H9 (cell line): ENCODE results near the gene JPH2. TPM values are rescaled to one million over a fixed set of nuclear protein-coding genes. Genes with fewer than 3 reads are reported as not detected.

Experiments
- DNase-seq: peaks from one replicate; pipeline ENCODE4 v3.0.0-alpha.2; 2017
- H2AFZ ChIP-seq: one replicate; pipeline ENCODE4 v1.6.1; 2013; ENCODE audit warnings: mild to moderate bottlenecking, low read length, control low read depth, moderate library complexity
- H2AK5ac ChIP-seq: 2 replicates; pipeline ENCODE4 v1.6.1; 2013; ENCODE audit warnings: low read length, control low read depth, mixed read lengths; ENCODE audit not compliant: insufficient read length
- H2BK120ac ChIP-seq: one replicate; pipeline ENCODE4 v1.6.1; 2013; ENCODE audit warnings: low read depth, mild to moderate bottlenecking, low read length, control low read depth, inconsistent platforms; ENCODE audit not compliant: poor library complexity, severe bottlenecking
- H2BK12ac ChIP-seq: 2 replicates; pipeline ENCODE4 v1.6.1; 2013; ENCODE audit warnings: low read length, control low read depth, mixed read lengths, low read depth; ENCODE audit not compliant: insufficient read length
- H2BK15ac ChIP-seq: 2 replicates; pipeline ENCODE4 v1.6.1; 2013; ENCODE audit warnings: low read depth, low read length, control low read depth
- H2BK20ac ChIP-seq: one replicate; pipeline ENCODE4 v1.6.1; 2013; ENCODE audit warnings: low read depth, mild to moderate bottlenecking, low read length, control low read depth, inconsistent platforms; ENCODE audit not compliant: poor library complexity, severe bottlenecking
- H2BK5ac ChIP-seq: 2 replicates; pipeline ENCODE4 v1.6.1; 2013; ENCODE audit warnings: low read length, control low read depth, mixed read lengths; ENCODE audit not compliant: insufficient read length
- H3K14ac ChIP-seq: 2 replicates; pipeline ENCODE4 v1.6.1; 2013; ENCODE audit warnings: low read length, control low read depth; ENCODE audit not compliant: insufficient read depth
- H3K18ac ChIP-seq: 2 replicates; pipeline ENCODE4 v1.6.1; 2013; ENCODE audit warnings: low read depth, mild to moderate bottlenecking, mixed read lengths, low read length, control low read depth; ENCODE audit not compliant: insufficient read length
- H3K23ac ChIP-seq: 2 replicates; pipeline ENCODE4 v1.6.1; 2013; ENCODE audit warnings: low read length, control low read depth, mixed read lengths, low read depth; ENCODE audit not compliant: insufficient read length
- H3K23me2 ChIP-seq: 2 replicates; pipeline ENCODE4 v1.6.1; 2013; ENCODE audit warnings: low read depth, mild to moderate bottlenecking, mixed read lengths, low read length, control low read depth; ENCODE audit not compliant: insufficient read length, poor library complexity, severe bottlenecking
- H3K27ac ChIP-seq: 2 replicates; pipeline ENCODE4 v1.5.1; 2013; ENCODE audit warnings: low read length, control low read depth, mixed read lengths, low read depth; ENCODE audit not compliant: insufficient read length
- H3K27me3 ChIP-seq: 2 replicates; pipeline ENCODE4 v1.6.1; 2013; ENCODE audit warnings: low read length, control low read depth, inconsistent platforms; ENCODE audit not compliant: insufficient read depth
- H3K4ac ChIP-seq: 2 replicates; pipeline ENCODE4 v1.6.1; 2013; ENCODE audit warnings: low read depth, mild to moderate bottlenecking, control low read depth, inconsistent platforms, low read length, moderate library complexity
- H3K4me1 ChIP-seq: 2 replicates; pipeline ENCODE4 v1.6.1; 2013; ENCODE audit warnings: low read length, control low read depth, inconsistent platforms; ENCODE audit not compliant: insufficient read depth
- H3K4me2 ChIP-seq: 2 replicates; pipeline ENCODE4 v1.6.1; 2013; ENCODE audit warnings: low read length, control low read depth, mixed read lengths; ENCODE audit not compliant: insufficient read length, insufficient read depth
- H3K56ac ChIP-seq: 2 replicates; pipeline ENCODE4 v1.6.1; 2013; ENCODE audit warnings: low read depth, mild to moderate bottlenecking, mixed read lengths, low read length, control low read depth; ENCODE audit not compliant: insufficient read length
- H3K79me1 ChIP-seq: 2 replicates; pipeline ENCODE4 v1.6.1; 2013; ENCODE audit warnings: low read depth, mild to moderate bottlenecking, moderate library complexity, low read length, control low read depth, inconsistent platforms; ENCODE audit not compliant: insufficient read depth, poor library complexity, severe bottlenecking
- H3K79me2 ChIP-seq: 2 replicates; pipeline ENCODE4 v1.6.1; 2013; ENCODE audit warnings: low read length, control low read depth, inconsistent platforms; ENCODE audit not compliant: insufficient read depth
- H3K9ac ChIP-seq: 2 replicates; pipeline ENCODE4 v1.6.1; 2013; ENCODE audit warnings: low read length, control low read depth, mixed read lengths; ENCODE audit not compliant: insufficient read length; ENCODE audit errors: extremely low read depth
- H3K9me3 ChIP-seq: one replicate; pipeline ENCODE4 v1.6.1; 2013; ENCODE audit warnings: low read depth, low read length, inconsistent platforms; ENCODE audit not compliant: control insufficient read depth
- H3T11ph ChIP-seq: one replicate; pipeline ENCODE4 v1.6.1; 2013; ENCODE audit warnings: mild to moderate bottlenecking, low read length, control low read depth, inconsistent platforms
- H4K20me1 ChIP-seq: one replicate; pipeline ENCODE4 v1.6.1; 2013; ENCODE audit not compliant: control insufficient read depth, insufficient read length, insufficient read depth
- H4K5ac ChIP-seq: 2 replicates; pipeline ENCODE4 v1.6.1; 2013; ENCODE audit warnings: low read depth, mild to moderate bottlenecking, mixed read lengths, low read length, control low read depth; ENCODE audit not compliant: insufficient read length
- H4K8ac ChIP-seq: replicated peaks from 2 replicates; pipeline ENCODE4 v1.6.1; 2013; ENCODE audit warnings: low read length, control low read depth, mixed read lengths, low read depth; ENCODE audit not compliant: insufficient read length
- H4K91ac ChIP-seq: 2 replicates; pipeline ENCODE4 v1.6.1; 2013; ENCODE audit warnings: low read depth, mild to moderate bottlenecking, moderate library complexity, mixed read lengths, low read length, control low read depth; ENCODE audit not compliant: insufficient read length
- H3K27ac Mint-ChIP-seq, 3 experiments: 2 replicates in 2 of 3; 3 replicates in 1 of 3; pipeline ENCODE4 v1.8.0; 2020 to 2021; ENCODE audit warnings: mixed read lengths in 3 of 3, mild to moderate bottlenecking in 1 of 3, moderate library complexity in 1 of 3
- H3K27me3 Mint-ChIP-seq: 2 replicates; pipeline ENCODE4 v1.8.0; 2021; ENCODE audit warnings: low read depth, mild to moderate bottlenecking, moderate library complexity, mixed read lengths
- H3K36me3 Mint-ChIP-seq, 3 experiments: 2 replicates in 2 of 3; 3 replicates in 1 of 3; pipeline ENCODE4 v1.8.0; 2020 to 2021; ENCODE audit warnings: low read depth in 3 of 3, mixed read lengths in 3 of 3; ENCODE audit not compliant: insufficient read depth in 1 of 3
- H3K4me1 Mint-ChIP-seq, 2 experiments: 2 replicates each; pipeline ENCODE4 v1.8.0; 2020; ENCODE audit warnings: mixed read lengths in 2 of 2
- H3K4me3 Mint-ChIP-seq, 2 experiments: 2 replicates in 1 of 2; 3 replicates in 1 of 2; pipeline ENCODE4 v1.8.0; 2020 to 2021; ENCODE audit warnings: mild to moderate bottlenecking in 2 of 2, mixed read lengths in 2 of 2, moderate library complexity in 1 of 2
- H3K9me3 Mint-ChIP-seq, 2 experiments: 2 replicates in 1 of 2; 3 replicates in 1 of 2; pipeline ENCODE4 v1.8.0; 2020; ENCODE audit warnings: mild to moderate bottlenecking in 2 of 2, mixed read lengths in 2 of 2, moderate library complexity in 1 of 2
- WGBS: extraction: QIAGEN DNeasy Blood & Tissue Kit; methylation state at CpG from one replicate; pipeline ENCODE4 v1.1.7; 2013; ENCODE audit warnings: missing lambda C conversion rate, low lambda C conversion rate, mixed read lengths; ENCODE audit not compliant: insufficient read length; ENCODE audit errors: extremely low coverage; 5-methylcytosine and 5-hydroxymethylcytosine counted together
- total RNA-seq: library from RNA; stranded (reverse); gene quantifications from 2 replicates; pipeline ENCODE4 v1.2.1, GENCODE V29; 2021
- TF ChIP-seq, protein P1 (sequence below): fragments of 200-600 bp; sonication (generic); conservative IDR thresholded peaks from 3 replicates; pipeline ENCODE4 v1.8.0; 2021; ENCODE audit warnings: antibody characterized with exemption, mild to moderate bottlenecking

Gene JPH2
- total RNA-seq, 1 experiment from 2014 or later: 0.31 TPM

DNA sequence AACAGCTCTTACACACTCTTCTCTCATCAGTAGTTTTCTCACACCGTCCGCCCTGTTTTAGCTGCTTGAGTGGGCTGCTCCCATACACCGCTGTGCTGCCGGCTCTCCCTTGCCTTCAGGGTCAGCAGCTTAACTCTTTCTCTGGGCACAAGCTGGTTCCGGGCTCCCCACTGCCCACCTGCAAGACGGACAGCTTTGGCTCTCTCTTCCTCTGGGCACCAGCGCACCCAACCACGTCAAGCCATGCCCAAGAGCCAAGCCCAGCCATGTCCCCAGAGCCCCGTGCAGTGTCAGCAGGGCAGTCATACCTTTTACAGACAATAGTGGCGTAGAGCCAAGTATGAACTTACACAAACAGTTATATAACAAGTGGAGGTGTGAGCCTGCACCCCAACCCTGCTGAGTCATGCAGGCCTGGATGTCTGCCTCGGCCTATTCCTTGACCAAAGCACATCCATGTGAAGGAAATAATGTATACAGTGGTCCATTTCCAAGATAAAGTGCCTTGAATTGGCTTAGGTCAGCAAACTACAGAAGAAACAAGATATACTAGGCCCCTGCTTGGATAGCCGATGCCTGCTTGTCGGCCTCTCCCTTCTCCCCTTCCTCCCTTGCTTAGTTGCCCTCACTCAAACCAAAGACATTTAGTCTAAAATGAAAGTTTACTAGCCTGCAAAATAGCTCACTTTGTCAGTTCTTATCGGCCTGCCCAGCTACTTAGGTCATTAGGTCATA is 89.3 kb downstream of the JPH2 start:
- peak overlapping the region in 1 of 3 experiments; percentile 66; a peak in 1 of 7 replicates for H3K27ac Mint-ChIP-seq
- H3K14ac ChIP-seq: no peak overlapping the region
- H3K23me2 ChIP-seq: no peaks in the 10 kb centered on the region
- H2BK20ac ChIP-seq: no peak overlapping the region
- no peak overlapping the region for H4K8ac ChIP-seq
- H3K56ac ChIP-seq: no peak overlapping the region
- H3K9ac ChIP-seq: no peak overlapping the region
- H2BK120ac ChIP-seq: no peak overlapping the region
- no peak overlapping the region for H3K23ac ChIP-seq
- no peak overlapping the region for H2BK15ac ChIP-seq
- no peaks in the 10 kb centered on the region for H3K27me3 ChIP-seq
- no peaks in the 10 kb centered on the region for H3K36me3 Mint-ChIP-seq
- H3T11ph ChIP-seq: no peak overlapping the region
- H2BK5ac ChIP-seq: no peak overlapping the region
- no peak overlapping the region for H2AK5ac ChIP-seq
- no peak overlapping the region for H3K18ac ChIP-seq
- H3K27ac ChIP-seq: no peak overlapping the region
- H3K27me3 Mint-ChIP-seq: peaks cover 2% of the 10 kb centered on the region; the same call in 1 of the 2 replicates
- no peaks in the 10 kb centered on the region for H4K20me1 ChIP-seq
- H3K79me1 ChIP-seq: no peaks in the 10 kb centered on the region
- no peak overlapping the region for H4K5ac ChIP-seq
- no peak overlapping the region for H3K4ac ChIP-seq
- DNase-seq: no peak
- WGBS: no CpG with 5 or more reads among the region's 14 CpGs
- no peaks in the 10 kb centered on the region for H3K9me3 ChIP-seq
- TF ChIP-seq, protein P1, sequence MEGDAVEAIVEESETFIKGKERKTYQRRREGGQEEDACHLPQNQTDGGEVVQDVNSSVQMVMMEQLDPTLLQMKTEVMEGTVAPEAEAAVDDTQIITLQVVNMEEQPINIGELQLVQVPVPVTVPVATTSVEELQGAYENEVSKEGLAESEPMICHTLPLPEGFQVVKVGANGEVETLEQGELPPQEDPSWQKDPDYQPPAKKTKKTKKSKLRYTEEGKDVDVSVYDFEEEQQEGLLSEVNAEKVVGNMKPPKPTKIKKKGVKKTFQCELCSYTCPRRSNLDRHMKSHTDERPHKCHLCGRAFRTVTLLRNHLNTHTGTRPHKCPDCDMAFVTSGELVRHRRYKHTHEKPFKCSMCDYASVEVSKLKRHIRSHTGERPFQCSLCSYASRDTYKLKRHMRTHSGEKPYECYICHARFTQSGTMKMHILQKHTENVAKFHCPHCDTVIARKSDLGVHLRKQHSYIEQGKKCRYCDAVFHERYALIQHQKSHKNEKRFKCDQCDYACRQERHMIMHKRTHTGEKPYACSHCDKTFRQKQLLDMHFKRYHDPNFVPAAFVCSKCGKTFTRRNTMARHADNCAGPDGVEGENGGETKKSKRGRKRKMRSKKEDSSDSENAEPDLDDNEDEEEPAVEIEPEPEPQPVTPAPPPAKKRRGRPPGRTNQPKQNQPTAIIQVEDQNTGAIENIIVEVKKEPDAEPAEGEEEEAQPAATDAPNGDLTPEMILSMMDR: no peak
- H4K91ac ChIP-seq: no peak overlapping the region
- H2BK12ac ChIP-seq: no peak overlapping the region
- H3K4me1 ChIP-seq: no peaks in the 10 kb centered on the region
- H3K4me1 Mint-ChIP-seq: peaks cover 2 to 3% of the 10 kb centered on the region in 2 experiments; a peak in 3 of 4 replicates
- no peaks in the 10 kb centered on the region for H3K79me2 ChIP-seq
- no peak overlapping the region for H2AFZ ChIP-seq
- no peak overlapping the region for H3K4me2 ChIP-seq
- no peak overlapping the region for H3K4me3 Mint-ChIP-seq
- H3K9me3 Mint-ChIP-seq: no peaks in the 10 kb centered on the region
